ENCODE measurements around the gene RIPK1. TPM values are rescaled to one million over a fixed set of nuclear protein-coding genes. Genes with fewer than 3 reads are reported as not detected.
A peak's percentile ranks its signal among the peaks of the same experiment; 100 is the strongest.

RIPK1 gene
- total RNA-seq, 4 donors from 2014 or later: 8.6 to 12.0 (median 10.3) TPM

- H3K4me1 ChIP-seq: peaks cover 0 to 5% of the 10 kb centered on the region in 2 donors
Measured at GRCh38 chr6:3157131-3157933, 89.0 kb downstream of the RIPK1 start, which contains the start of gene TUBB2A. TSS of gene TUBB2A (minus strand) at chr6:3157544. CDS start at chr6:3157463, 81 bp downstream.

GRCh38 chr6:3159805-3160781, 91.8 kb downstream of the RIPK1 start:
- H3K4me3 ChIP-seq: no peak overlapping the region
- peak overlapping the region; percentile 7 to 60 (median 52) for H3K27ac ChIP-seq
- DNase-seq: no peak
- in situ Hi-C loops (cut with MboI; ENCODE audit: low sequenced_read_pairs in 4 of 4): no loop called here
- TF ChIP-seq CTCF (IDR thresholded peaks at IDR 0.05 in 4 of 5, conservative IDR thresholded peaks at IDR 0.05 in 1 of 5) (no peak), POLR2A (IDR thresholded peaks at IDR 0.05) (no peak)
- H3K36me3 ChIP-seq: no peaks in the 10 kb centered on the region
- H3K27me3 ChIP-seq: no peaks in the 10 kb centered on the region
- intact Hi-C loops (cut with DNase I; ENCODE audit: low total_unique reads): loop anchor here (2.0 to 5.0 kb wide), 3 partner anchors 67 to 93 kb away; partner anchors contain the start of genes RIPK1 and TUBB2B
- H3K4me1 ChIP-seq: peaks cover 4 to 8% of the 10 kb centered on the region in 2 donors
- ATAC-seq: no peak
- H3K9me3 ChIP-seq: no peaks in the 10 kb centered on the region

More at GRCh38 chr6:3157131-3157933, 89.0 kb downstream of the RIPK1 start, which contains the start of gene TUBB2A:
- TF ChIP-seq POLR2A (IDR thresholded peaks at IDR 0.05) (peak; percentile 91 to 97), CTCF (IDR thresholded peaks at IDR 0.05 in 4 of 5, conservative IDR thresholded peaks at IDR 0.05 in 1 of 5) (peak in 4 of 5 experiments; percentile 37 to 70 (median 56))
- H3K9me3 ChIP-seq: no peaks in the 10 kb centered on the region
- H3K27ac ChIP-seq: peak within 1 kb of the TSS; percentile 87 to 93 (median 90)
- intact Hi-C loops (cut with DNase I; ENCODE audit: low total_unique reads): loop anchor here (2.0 to 5.0 kb wide), 2 partner anchors 39 to 70 kb away; partner anchors contain the start of genes BPHL and TUBB2B
- in situ Hi-C loops (cut with MboI; ENCODE audit: low sequenced_read_pairs in 4 of 4): no loop called here
- DNase-seq (peak; percentile 57 to 69), ATAC-seq (peak; percentile 81 to 85)
- no peaks in the 10 kb centered on the region for H3K27me3 ChIP-seq
- H3K4me3 ChIP-seq: peak within 1 kb of the TSS; percentile 74 to 96 (median 87)
- H3K36me3 ChIP-seq: no peaks in the 10 kb centered on the region

- ATAC-seq: no peak
- H3K36me3 ChIP-seq: no peaks in the 10 kb centered on the region
Measured at GRCh38 chr6:3162067-3162497, 93.8 kb downstream of the RIPK1 start.

More at GRCh38 chr6:3162067-3162497, 93.8 kb downstream of the RIPK1 start:
- peak overlapping the region; percentile 71 to 99 (median 82) for H3K4me3 ChIP-seq
- TF ChIP-seq POLR2A (IDR thresholded peaks at IDR 0.05): no peak
- TF ChIP-seq CTCF (IDR thresholded peaks at IDR 0.05 in 4 of 5, conservative IDR thresholded peaks at IDR 0.05 in 1 of 5): no peak
- DNase-seq: no peak
- in situ Hi-C loops (cut with MboI; ENCODE audit: low sequenced_read_pairs in 4 of 4) (no loop called here), intact Hi-C loops (cut with DNase I; ENCODE audit: low total_unique reads) (loop anchor here (2.0 to 5.0 kb wide), 2 partner anchors 95 to 97 kb away; partner anchors contain the start of genes PSMG4 and RIPK1)
- no peaks in the 10 kb centered on the region for H3K27me3 ChIP-seq
- no peaks in the 10 kb centered on the region for H3K9me3 ChIP-seq
- H3K27ac ChIP-seq: peak overlapping the region; percentile 87 to 91 (median 88)
- H3K4me1 ChIP-seq: peaks cover 4% of the 10 kb centered on the region in 2 donors

All from gastrocnemius medialis (tissue), 4 donors.